ENCODE results near the gene HOXC6. TPM values are rescaled to one million over a fixed set of nuclear protein-coding genes. Genes with fewer than 3 reads are reported as not detected.

Gene HOXC6
- total RNA-seq, 1 donor, result 7.2 TPM

GRCh38 chr12:54047964-54048303, 19.7 kb downstream of the HOXC6 start:
- Histone ChIP-seq H3K27ac (ENCODE audit: low read depth, low read length) (no peak overlapping the region), H3K36me3 (ENCODE audit: insufficient read depth, low read length) (no peaks in the 10 kb centered on the region), H3K4me3 (ENCODE audit: insufficient read depth, low read length) (no peak overlapping the region), H3K27me3 (ENCODE audit: insufficient read depth, low read length) (no peaks in the 10 kb centered on the region), H2AFZ (ENCODE audit: low read length) (no peak overlapping the region), H4K20me1 (ENCODE audit: insufficient read depth, low read length) (peaks cover 40% of the 10 kb centered on the region), H3K9me3 (ENCODE audit: low read depth, low read length) (no peaks in the 10 kb centered on the region), H3K4me2 (ENCODE audit: insufficient read depth, low read length) (no peak overlapping the region), H3K4me1 (ENCODE audit: insufficient read depth, low read length) (peaks cover 3% of the 10 kb centered on the region), H3K79me2 (ENCODE audit: insufficient read depth, low read length) (peaks cover 15% of the 10 kb centered on the region)
- DNase-seq (ENCODE audit: insufficient read length, low spot score, missing footprints), result no peak
- TF ChIP-seq CTCF (IDR thresholded peaks at IDR 0.05; ENCODE audit: extremely low read depth, low read depth, low read length), result no peak

GRCh38 chr12:54048406-54049093, 20.3 kb downstream of the HOXC6 start:
- no peak for TF ChIP-seq CTCF (IDR thresholded peaks at IDR 0.05; ENCODE audit: extremely low read depth, low read depth, low read length)

GRCh38 chr12:54049108-54049507, 20.9 kb downstream of the HOXC6 start:
- H2AFZ ChIP-seq (ENCODE audit: low read length), result no peak overlapping the region
- no peak overlapping the region for H3K4me3 ChIP-seq (ENCODE audit: insufficient read depth, low read length)
- no peaks in the 10 kb centered on the region for H3K36me3 ChIP-seq (ENCODE audit: insufficient read depth, low read length)
- H4K20me1 ChIP-seq (ENCODE audit: insufficient read depth, low read length), result peaks cover 37% of the 10 kb centered on the region
- no peaks in the 10 kb centered on the region for H3K4me1 ChIP-seq (ENCODE audit: insufficient read depth, low read length)
- TF ChIP-seq CTCF (IDR thresholded peaks at IDR 0.05; ENCODE audit: extremely low read depth, low read depth, low read length), result no peak
- H3K9me3 ChIP-seq (ENCODE audit: low read depth, low read length), result no peaks in the 10 kb centered on the region
- no peaks in the 10 kb centered on the region for H3K27me3 ChIP-seq (ENCODE audit: insufficient read depth, low read length)
- peak; percentile 45 for DNase-seq (ENCODE audit: insufficient read length, low spot score, missing footprints)
- no peak overlapping the region for H3K4me2 ChIP-seq (ENCODE audit: insufficient read depth, low read length)
- peaks cover 11% of the 10 kb centered on the region for H3K79me2 ChIP-seq (ENCODE audit: insufficient read depth, low read length)
- no peak overlapping the region for H3K27ac ChIP-seq (ENCODE audit: low read depth, low read length)

More at GRCh38 chr12:54048406-54049093, 20.3 kb downstream of the HOXC6 start:
- H2AFZ ChIP-seq (ENCODE audit: low read length), result no peak overlapping the region
- H3K79me2 ChIP-seq (ENCODE audit: insufficient read depth, low read length), result peaks cover 12% of the 10 kb centered on the region
- H3K27ac ChIP-seq (ENCODE audit: low read depth, low read length), result no peak overlapping the region
- no peak overlapping the region for H3K4me3 ChIP-seq (ENCODE audit: insufficient read depth, low read length)
- H3K4me2 ChIP-seq (ENCODE audit: insufficient read depth, low read length), result no peak overlapping the region
- peaks cover 3% of the 10 kb centered on the region for H3K4me1 ChIP-seq (ENCODE audit: insufficient read depth, low read length)
- H4K20me1 ChIP-seq (ENCODE audit: insufficient read depth, low read length), result peaks cover 39% of the 10 kb centered on the region
- no peaks in the 10 kb centered on the region for H3K36me3 ChIP-seq (ENCODE audit: insufficient read depth, low read length)
- no peaks in the 10 kb centered on the region for H3K9me3 ChIP-seq (ENCODE audit: low read depth, low read length)
- DNase-seq (ENCODE audit: insufficient read length, low spot score, missing footprints), result peak; percentile 79
- H3K27me3 ChIP-seq (ENCODE audit: insufficient read depth, low read length), result no peaks in the 10 kb centered on the region

- no peak for TF ChIP-seq CTCF (IDR thresholded peaks at IDR 0.05; ENCODE audit: extremely low read depth, low read depth, low read length)
- Histone ChIP-seq H3K27ac (ENCODE audit: low read depth, low read length) (no peak overlapping the region), H4K20me1 (ENCODE audit: insufficient read depth, low read length) (peaks cover 26% of the 10 kb centered on the region), H3K9me3 (ENCODE audit: low read depth, low read length) (no peaks in the 10 kb centered on the region), H2AFZ (ENCODE audit: low read length) (no peak overlapping the region), H3K4me2 (ENCODE audit: insufficient read depth, low read length) (no peak overlapping the region), H3K4me3 (ENCODE audit: insufficient read depth, low read length) (no peak overlapping the region), H3K4me1 (ENCODE audit: insufficient read depth, low read length) (peaks cover 6% of the 10 kb centered on the region), H3K27me3 (ENCODE audit: insufficient read depth, low read length) (no peaks in the 10 kb centered on the region), H3K79me2 (ENCODE audit: insufficient read depth, low read length) (peaks cover 10% of the 10 kb centered on the region), H3K36me3 (ENCODE audit: insufficient read depth, low read length) (no peaks in the 10 kb centered on the region)
- peak; percentile 31 for DNase-seq (ENCODE audit: insufficient read length, low spot score, missing footprints)
Measured at GRCh38 chr12:54050482-54050810, 22.2 kb downstream of the HOXC6 start.
